Posterior cingulate gyrus (tissue), 11 donors: ENCODE results near the gene POLRMT.
"Not testable (repeated sequence)": the region's sequence is repeated elsewhere in the genome, so short reads cannot be mapped to it uniquely, and the experiment has no call there.

ENCODE experiments used
- DNase-seq, 10 donors: peaks; one replicate each; pipeline versions ENCODE4 v3.0.0 to v3.0.0-alpha.2; 2020 to 2021; ENCODE audit warnings: mixed read lengths in 3 of 10
- intact Hi-C: fragments of 100-400 bp; cut with DNase I; formaldehyde crosslinking; loops from one replicate; pipeline ENCODE4 v1.15.1; 2023

The POLRMT gene

GRCh38 chr19:633786-634639 is 676 bp upstream of the POLRMT start:
- no peak for DNase-seq
- intact Hi-C loops, result no loop called here

GRCh38 chr19:632579-633067 is 714 bp downstream of the POLRMT start:
- intact Hi-C loops, result no loop called here
- DNase-seq, result no peak

- DNase-seq, result no peak
- intact Hi-C loops, result no loop called here
Observed at GRCh38 chr19:629961-630714, 3.2 kb downstream of the POLRMT start.

- intact Hi-C loops, DNase-seq: not testable (repeated sequence)
Observed at GRCh38 chr19:629515-629914, 3.8 kb downstream of the POLRMT start.

GRCh38 chr19:628168-628567 is 5.2 kb downstream of the POLRMT start:
- no peak for DNase-seq
- intact Hi-C loops, result no loop called here

- intact Hi-C loops, result not testable (repeated sequence)
Observed at GRCh38 chr19:626566-626965, 6.8 kb downstream of the POLRMT start.

GRCh38 chr19:625257-625656 is 8.1 kb downstream of the POLRMT start:
- no peak for DNase-seq
- intact Hi-C loops, result no loop called here

More at GRCh38 chr19:626566-626965, 6.8 kb downstream of the POLRMT start:
- not testable (repeated sequence) for DNase-seq

- intact Hi-C loops, result no loop called here
- DNase-seq, result no peak
Observed at GRCh38 chr19:624433-625109, 8.8 kb downstream of the POLRMT start.

GRCh38 chr19:623974-624373 is 9.4 kb downstream of the POLRMT start:
- intact Hi-C loops, result no loop called here
- DNase-seq, result no peak

- intact Hi-C loops, result no loop called here
- DNase-seq, result no peak
Observed at GRCh38 chr19:623175-623916, 10.0 kb downstream of the POLRMT start.

GRCh38 chr19:622666-623065 is 10.7 kb downstream of the POLRMT start:
- DNase-seq, result no peak

GRCh38 chr19:621819-622218 is 11.5 kb downstream of the POLRMT start:
- no peak for DNase-seq
- intact Hi-C loops, result no loop called here

More at GRCh38 chr19:622666-623065, 10.7 kb downstream of the POLRMT start:
- intact Hi-C loops, result no loop called here

- intact Hi-C loops, DNase-seq: not testable (repeated sequence)
Observed at GRCh38 chr19:621191-621590, 12.1 kb downstream of the POLRMT start.

GRCh38 chr19:620166-620862 is 13.0 kb downstream of the POLRMT start:
- intact Hi-C loops, result no loop called here
- DNase-seq, result no peak

- intact Hi-C loops, result no loop called here
- DNase-seq, result no peak
Observed at GRCh38 chr19:619286-620002, 13.9 kb downstream of the POLRMT start.

- intact Hi-C loops, result no loop called here
- DNase-seq, result no peak
Observed at GRCh38 chr19:618674-619285, 14.6 kb downstream of the POLRMT start.

GRCh38 chr19:618247-618619 is 15.1 kb downstream of the POLRMT start:
- DNase-seq, result no peak
- intact Hi-C loops, result no loop called here

- DNase-seq, result no peak
- intact Hi-C loops, result no loop called here
Observed at GRCh38 chr19:617551-618246, 15.6 kb downstream of the POLRMT start.
